Measurements from ENCODE around the gene UNC5CL. TPM values are rescaled to one million over a fixed set of nuclear protein-coding genes. Genes with fewer than 3 reads are reported as not detected.

UNC5CL gene
- total RNA-seq, 2 experiments from 2014 or later, result 1.1 to 1.6 TPM

GRCh38 chr6:40988634-40989033 lies 50.4 kb downstream of the UNC5CL start:
- no peak overlapping the region for H3K27ac Mint-ChIP-seq
- no peaks in the 10 kb centered on the region for H3K4me1 Mint-ChIP-seq
- H3K9me3 Mint-ChIP-seq, result no peaks in the 10 kb centered on the region
- no peak overlapping the region for H3K4me3 Mint-ChIP-seq
- H3K36me3 Mint-ChIP-seq (ENCODE audit: low read depth), result no peaks in the 10 kb centered on the region
- ChIA-PET CTCF (interaction anchor here (2.4 kb wide), 1 partner anchor 23 kb away, joined by 10 read pairs; no protein-coding TSS in a partner anchor), POLR2A (no interaction called here)
- H3K27me3 Mint-ChIP-seq, result peaks cover 48% of the 10 kb centered on the region
- DNase-seq, result no peak

GRCh38 chr6:40986921-40987819 lies 51.9 kb downstream of the UNC5CL start:
- Mint-ChIP-seq H3K36me3 (ENCODE audit: low read depth) (no peaks in the 10 kb centered on the region), H3K9me3 (no peaks in the 10 kb centered on the region), H3K27me3 (peaks cover 49% of the 10 kb centered on the region), H3K27ac (no peak overlapping the region), H3K4me3 (no peak overlapping the region), H3K4me1 (no peaks in the 10 kb centered on the region)
- ChIA-PET POLR2A (no interaction called here), CTCF (interaction anchor here (1.0 to 2.4 kb wide), 3 partner anchors 10 to 24 kb away, joined by 3 to 10 read pairs (median 3); no protein-coding TSS in a partner anchor)
- no peak for DNase-seq

GRCh38 chr6:40986364-40986763 lies 52.7 kb downstream of the UNC5CL start:
- H3K27me3 Mint-ChIP-seq, result peaks cover 47% of the 10 kb centered on the region
- no peaks in the 10 kb centered on the region for H3K9me3 Mint-ChIP-seq
- POLR2A ChIA-PET, result no interaction called here
- H3K36me3 Mint-ChIP-seq (ENCODE audit: low read depth), result no peaks in the 10 kb centered on the region
- H3K27ac Mint-ChIP-seq, result no peak overlapping the region
- DNase-seq, result no peak
- no peak overlapping the region for H3K4me3 Mint-ChIP-seq
- no peaks in the 10 kb centered on the region for H3K4me1 Mint-ChIP-seq
- CTCF ChIA-PET, result no interaction called here

GRCh38 chr6:40983752-40984151 lies 55.3 kb downstream of the UNC5CL start:
- no peak overlapping the region for H3K27ac Mint-ChIP-seq
- peaks cover 50% of the 10 kb centered on the region for H3K27me3 Mint-ChIP-seq
- H3K36me3 Mint-ChIP-seq (ENCODE audit: low read depth), result no peaks in the 10 kb centered on the region
- no peak overlapping the region for H3K4me3 Mint-ChIP-seq
- H3K9me3 Mint-ChIP-seq, result no peaks in the 10 kb centered on the region
- POLR2A ChIA-PET, result interaction anchor here (0.7 kb wide), 1 partner anchor 1811 kb away, joined by 3 read pairs; no protein-coding TSS in a partner anchor
- CTCF ChIA-PET, result no interaction called here
- no peak for DNase-seq
- H3K4me1 Mint-ChIP-seq, result no peaks in the 10 kb centered on the region

GRCh38 chr6:40982917-40983316 lies 56.1 kb downstream of the UNC5CL start:
- peaks cover 49% of the 10 kb centered on the region for H3K27me3 Mint-ChIP-seq

GRCh38 chr6:40978687-40979289 lies 60.2 kb downstream of the UNC5CL start:
- no peaks in the 10 kb centered on the region for H3K4me1 Mint-ChIP-seq
- H3K27me3 Mint-ChIP-seq, result peaks cover 71% of the 10 kb centered on the region
- DNase-seq, result no peak
- CTCF ChIA-PET, result no interaction called here
- no peak overlapping the region for H3K4me3 Mint-ChIP-seq
- no peaks in the 10 kb centered on the region for H3K9me3 Mint-ChIP-seq
- POLR2A ChIA-PET, result no interaction called here
- H3K36me3 Mint-ChIP-seq (ENCODE audit: low read depth), result no peaks in the 10 kb centered on the region
- no peak overlapping the region for H3K27ac Mint-ChIP-seq

More at GRCh38 chr6:40982917-40983316, 56.1 kb downstream of the UNC5CL start:
- H3K4me1 Mint-ChIP-seq, result no peaks in the 10 kb centered on the region
- no peak overlapping the region for H3K4me3 Mint-ChIP-seq
- H3K27ac Mint-ChIP-seq, result no peak overlapping the region
- ChIA-PET CTCF (interaction anchor here (1.3 kb wide), 1 partner anchor 17 kb away, joined by 3 read pairs; no protein-coding TSS in a partner anchor), POLR2A (no interaction called here)
- no peak for DNase-seq
- no peaks in the 10 kb centered on the region for H3K9me3 Mint-ChIP-seq
- no peaks in the 10 kb centered on the region for H3K36me3 Mint-ChIP-seq (ENCODE audit: low read depth)

- Mint-ChIP-seq H3K36me3 (ENCODE audit: low read depth) (no peaks in the 10 kb centered on the region), H3K4me1 (no peaks in the 10 kb centered on the region), H3K27me3 (peaks cover 67% of the 10 kb centered on the region), H3K9me3 (peaks cover 2% of the 10 kb centered on the region), H3K4me3 (no peak overlapping the region), H3K27ac (no peak overlapping the region)
- ChIA-PET POLR2A (no interaction called here), CTCF (no interaction called here)
- no peak for DNase-seq
These were observed 61.3 kb downstream of the UNC5CL start for GRCh38 chr6:40977695-40978094.

- H3K36me3 Mint-ChIP-seq (ENCODE audit: low read depth), result no peaks in the 10 kb centered on the region
- H3K4me3 Mint-ChIP-seq, result no peak overlapping the region
- peaks cover 8% of the 10 kb centered on the region for H3K9me3 Mint-ChIP-seq
- DNase-seq, result no peak
- H3K27ac Mint-ChIP-seq, result no peak overlapping the region
- POLR2A ChIA-PET, result no interaction called here
- H3K4me1 Mint-ChIP-seq, result no peaks in the 10 kb centered on the region
- CTCF ChIA-PET, result no interaction called here
- H3K27me3 Mint-ChIP-seq, result peaks cover 66% of the 10 kb centered on the region
These were observed 61.9 kb downstream of the UNC5CL start for GRCh38 chr6:40977085-40977484.

Other genes with a start within 250 kb of the UNC5CL start
- gene TSPO2, start 3.2 kb upstream of the UNC5CL start, total RNA-seq, result not detected
- not detected for gene APOBEC2, start 14.0 kb upstream of the UNC5CL start, total RNA-seq
- 10 to 100 TPM; 28.4 to 32.2 TPM for gene OARD1, start 33.1 kb upstream of the UNC5CL start, total RNA-seq
- 10 to 100 TPM; 33.8 to 36.9 TPM for gene NFYA, start 33.8 kb upstream of the UNC5CL start, total RNA-seq
- gene TREML1, start 115.1 kb upstream of the UNC5CL start, total RNA-seq, result not detected
- not detected for gene TREM2, start 123.9 kb upstream of the UNC5CL start, total RNA-seq
- 10 to 100 TPM; 22.9 to 25.8 TPM for gene TREML2, start 161.9 kb upstream of the UNC5CL start, total RNA-seq
- not detected for gene TREML4, start 189.1 kb upstream of the UNC5CL start, total RNA-seq
- gene TREM1, start 247.5 kb upstream of the UNC5CL start, total RNA-seq, result under 1 TPM in 1 of 2 experiments, not detected in 1; 0.40 TPM

All from activated CD4-positive, alpha-beta T cell treated with anti-CD3 and anti-CD28 coated beads, Interleukin-2, amount 10 ng/mL, durations not matched to agents 7 days and 5 days (primary cell).